Esophagus squamous epithelium (tissue), 4 donors: Measurements from ENCODE around the gene MED13L.

ENCODE experiments used
- CTCF ChIP-seq, 6 experiments: fragments of 450-650 bp in 4 of 6; fragments of 200-600 bp in 2 of 6; sonication (generic) in 2 of 6; IDR thresholded peaks; one replicate each; pipeline ENCODE4 v1.5.1; 2016 to 2019; ENCODE audit warnings: antibody characterized with exemption in 6 of 6, mild to moderate bottlenecking in 4 of 6, moderate library complexity in 4 of 6
- POLR2A ChIP-seq, 4 donors: fragments of 450-650 bp; IDR thresholded peaks; one replicate each; pipeline ENCODE4 v1.6.1; 2017; ENCODE audit warnings: antibody characterized with exemption in 4 of 4, mild to moderate bottlenecking in 4 of 4, moderate library complexity in 3 of 4

DNA sequence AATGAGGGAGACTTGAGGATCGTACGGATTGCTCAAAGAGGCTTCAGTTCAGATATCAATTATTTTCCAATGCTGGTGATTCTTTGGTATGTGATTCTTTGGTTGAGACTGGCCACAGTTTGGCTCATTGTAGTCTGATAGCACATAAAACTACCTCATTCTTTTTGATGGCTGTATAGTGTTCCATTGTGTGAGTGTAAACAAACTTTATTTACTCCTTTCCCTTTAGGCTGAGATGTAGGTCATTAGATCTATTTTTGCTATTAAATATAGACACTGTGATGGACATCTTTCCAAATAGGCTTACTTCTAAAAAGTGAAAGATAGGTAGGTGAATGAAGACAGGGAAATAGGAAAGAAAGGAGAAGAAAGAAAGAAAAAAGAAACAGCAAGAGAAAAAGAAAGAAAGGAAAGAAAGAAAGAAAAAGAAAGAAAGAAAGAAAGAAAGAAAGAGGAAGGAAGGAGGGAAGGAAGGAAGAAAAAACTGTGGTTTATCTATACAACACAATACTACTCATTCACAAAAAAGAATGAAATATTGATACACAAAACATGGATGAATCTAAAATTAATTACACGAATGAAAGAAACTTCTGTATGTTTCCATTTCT lies 19.8 kb upstream of the MED13L start:
- TF ChIP-seq CTCF (IDR thresholded peaks at IDR 0.05) (no peak), POLR2A (IDR thresholded peaks at IDR 0.05) (no peak)
